Eye (tissue), 1 donor: ENCODE results near the gene LAMTOR5.

ENCODE experiments used
- DNase-seq: peaks from one replicate; pipeline ENCODE4 v3.0.0-alpha.2; 2015

The LAMTOR5 gene

DNA sequence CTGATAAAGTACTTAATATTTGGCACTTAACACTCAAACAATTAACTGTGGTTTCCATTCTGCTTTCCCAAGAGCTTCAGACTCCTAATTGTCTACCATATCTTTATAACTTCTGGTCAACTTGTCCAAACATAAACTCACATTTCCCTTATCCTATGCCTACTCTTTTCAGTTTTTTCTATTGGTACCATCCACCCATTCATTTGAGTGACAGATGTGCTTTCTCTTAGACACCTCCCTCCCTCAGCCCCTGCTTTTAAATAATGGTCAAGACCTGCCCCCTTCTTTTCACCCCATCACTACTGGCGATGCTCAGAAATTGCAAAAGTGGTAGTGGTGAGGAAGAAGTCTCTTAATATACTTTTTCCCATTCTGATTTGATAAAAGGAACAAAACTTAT lies 22.1 kb downstream of the LAMTOR5 start:
- DNase-seq: no peak

DNA sequence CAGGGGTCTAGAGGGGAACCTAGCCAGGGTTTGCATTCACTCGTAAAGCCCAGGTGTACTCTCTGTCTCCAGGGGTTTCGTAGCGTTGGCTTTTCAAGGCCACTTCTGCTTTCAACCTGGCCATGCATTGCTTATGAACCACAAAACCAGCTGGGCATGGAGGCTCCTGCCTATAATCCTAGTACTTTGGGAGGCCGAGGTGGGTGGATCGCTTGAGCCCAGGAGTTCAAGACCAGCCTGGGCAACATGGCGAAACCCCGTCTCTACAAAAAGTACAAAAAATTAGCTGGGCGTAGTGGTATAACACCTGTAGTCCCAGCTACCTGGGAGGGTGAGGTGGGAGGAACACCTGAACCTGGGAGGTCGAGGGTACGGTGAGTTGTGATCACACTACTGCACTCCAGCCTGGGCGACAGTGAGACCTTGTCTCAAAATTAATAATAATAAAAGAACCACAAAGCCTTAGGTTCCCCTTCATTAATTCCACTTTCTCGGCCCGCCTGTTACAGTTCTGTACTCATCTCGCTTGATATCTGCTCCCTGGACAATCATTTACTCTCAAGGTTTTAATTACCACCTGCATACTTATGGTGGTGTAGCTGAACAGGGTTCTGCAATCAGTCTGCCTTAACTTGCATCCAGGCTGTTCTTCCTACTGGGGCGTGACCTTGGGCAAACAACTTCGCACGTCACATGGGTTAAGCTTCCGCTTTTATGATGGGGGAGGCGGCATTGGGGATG lies 22.7 kb downstream of the LAMTOR5 start:
- no peak for DNase-seq

DNA sequence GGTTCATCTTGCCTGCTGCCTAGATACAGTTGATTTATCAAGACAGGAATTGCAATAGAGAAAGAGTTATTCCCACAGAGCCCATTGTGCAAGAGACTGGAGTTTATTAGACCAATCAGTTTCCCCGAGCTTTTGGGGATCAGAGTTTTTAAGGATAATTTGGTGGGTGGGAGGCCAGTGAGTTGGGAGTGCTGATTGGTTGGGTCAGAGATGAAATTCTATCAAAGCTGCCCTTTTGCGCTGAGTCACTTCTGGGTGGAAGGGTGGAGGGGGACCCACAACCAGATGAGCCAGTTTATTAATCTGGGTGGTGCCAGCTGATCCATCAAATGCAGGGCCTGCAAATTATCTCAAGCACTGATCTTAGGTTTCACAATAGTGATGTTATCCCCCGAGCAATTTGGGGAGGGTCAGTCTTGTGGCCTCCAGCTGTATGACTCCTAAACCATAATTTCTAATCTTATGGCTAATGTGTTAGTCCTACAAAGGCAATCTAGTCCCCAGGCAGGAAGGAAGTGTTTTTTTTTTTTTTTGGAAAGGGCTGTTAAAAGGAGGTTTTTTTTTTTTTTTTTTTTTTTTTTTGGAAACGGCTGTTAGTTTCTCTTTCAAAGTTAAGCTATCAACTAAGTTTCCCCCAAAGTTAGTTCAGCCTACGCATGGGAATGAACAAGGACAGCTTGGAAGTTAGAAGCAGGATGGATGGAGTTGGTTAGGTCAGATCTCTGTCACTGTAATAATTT lies 24.1 kb downstream of the LAMTOR5 start:
- DNase-seq: no peak

DNA sequence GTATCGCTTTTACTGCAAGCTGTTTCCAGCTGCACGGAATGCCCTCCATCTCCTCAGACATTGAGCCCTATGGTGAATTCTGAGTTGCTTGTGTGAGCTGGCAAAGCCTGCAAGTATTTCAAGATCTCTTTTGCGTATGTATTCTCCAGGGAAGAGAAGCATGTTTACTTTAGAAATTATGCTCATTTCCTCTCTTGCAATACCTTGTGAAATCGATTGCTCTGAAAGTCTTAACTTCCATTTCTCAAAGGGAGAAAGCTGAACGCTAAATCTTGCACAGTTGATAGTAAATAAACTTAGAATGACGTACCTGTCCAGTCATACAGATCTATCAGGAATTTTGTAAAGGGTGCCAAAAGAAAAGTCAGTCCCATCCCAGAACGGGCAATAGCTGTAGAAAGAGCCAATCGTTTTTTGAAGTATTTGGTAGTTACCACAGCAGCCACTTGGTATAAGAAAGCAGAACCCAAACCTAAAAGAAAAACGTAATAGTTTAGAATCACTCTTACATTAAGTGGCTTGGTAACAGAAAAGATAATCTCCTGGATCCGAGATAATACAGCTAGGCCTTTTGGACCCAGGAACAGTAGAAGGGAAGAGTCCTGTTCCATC lies 26.7 kb downstream of the LAMTOR5 start:
- no peak for DNase-seq

DNA sequence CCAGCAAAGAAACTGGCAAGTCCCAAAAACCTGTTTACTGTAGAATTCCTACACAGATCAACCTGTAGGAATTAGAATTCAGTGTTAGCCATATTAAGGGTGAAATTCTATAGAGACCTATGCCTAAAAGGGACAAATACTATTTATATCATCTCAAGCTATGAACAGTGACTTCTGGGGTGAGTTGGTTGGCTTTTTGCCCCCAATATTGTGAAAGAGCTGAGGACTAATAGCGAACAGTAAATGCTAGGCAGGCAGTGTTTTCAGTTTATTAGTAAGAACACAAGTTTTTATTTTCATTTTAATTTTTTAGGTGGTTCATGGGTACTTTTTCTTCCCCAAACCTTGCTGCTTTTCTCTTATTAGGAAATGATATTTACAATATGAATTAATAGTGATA lies 32.0 kb downstream of the LAMTOR5 start:
- DNase-seq: no peak

DNA sequence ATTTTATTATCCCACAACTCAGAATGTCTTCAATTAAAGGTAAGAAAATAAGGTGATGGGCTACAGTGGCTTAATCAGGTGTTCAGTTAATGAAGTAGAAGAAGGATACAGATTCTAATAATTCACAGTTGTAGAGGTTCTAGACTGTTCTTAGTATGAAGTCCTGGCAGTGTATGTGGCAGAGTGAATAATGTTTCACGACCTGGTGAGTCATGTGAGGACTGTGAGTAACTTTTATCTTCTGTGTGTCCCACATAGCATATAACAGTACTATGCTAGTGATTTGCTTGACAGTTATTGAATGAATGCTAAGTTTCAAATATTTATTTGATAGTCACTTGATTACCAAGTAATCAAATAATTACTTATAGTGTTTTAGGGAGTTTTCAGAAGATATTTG lies 36.7 kb downstream of the LAMTOR5 start:
- no peak for DNase-seq

DNA sequence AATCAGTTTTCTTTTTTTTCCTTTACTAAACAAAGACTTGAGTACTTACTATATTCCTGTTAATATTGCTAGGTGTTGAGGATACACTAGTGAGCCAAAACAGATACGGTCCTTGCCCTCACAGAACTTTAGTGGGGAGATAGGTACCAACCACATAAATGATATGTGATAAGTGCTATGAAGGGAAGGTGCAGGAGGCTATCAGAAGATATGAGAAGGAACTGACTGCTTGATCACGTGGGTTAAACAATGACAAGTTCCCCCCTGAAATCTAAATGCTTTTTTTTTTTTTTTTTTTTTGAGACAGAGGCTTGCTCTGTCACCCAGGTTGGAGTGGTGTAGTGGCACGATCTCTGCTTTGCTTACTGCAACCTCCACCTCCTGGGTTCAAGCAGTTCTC lies 43.3 kb downstream of the LAMTOR5 start:
- no peak for DNase-seq

DNA sequence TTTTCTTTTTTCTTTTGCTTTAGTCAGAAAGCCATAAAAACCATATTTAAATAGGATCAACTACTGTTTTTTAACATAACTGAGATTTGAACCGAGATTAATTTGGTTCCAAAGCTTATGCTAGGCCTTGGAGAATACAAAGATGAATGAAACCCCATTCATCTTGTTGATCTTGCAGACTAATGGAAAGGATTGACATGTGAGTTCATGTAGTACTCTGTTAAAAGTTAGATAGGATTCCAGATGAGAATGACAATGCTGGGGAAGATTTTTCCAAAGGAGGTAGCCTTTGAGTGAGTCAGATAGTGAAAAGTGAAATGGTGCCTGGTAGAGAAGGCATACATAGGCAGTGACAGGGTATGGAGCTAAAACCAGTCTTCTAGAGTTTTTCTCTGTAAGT lies 45.6 kb downstream of the LAMTOR5 start:
- DNase-seq: no peak

DNA sequence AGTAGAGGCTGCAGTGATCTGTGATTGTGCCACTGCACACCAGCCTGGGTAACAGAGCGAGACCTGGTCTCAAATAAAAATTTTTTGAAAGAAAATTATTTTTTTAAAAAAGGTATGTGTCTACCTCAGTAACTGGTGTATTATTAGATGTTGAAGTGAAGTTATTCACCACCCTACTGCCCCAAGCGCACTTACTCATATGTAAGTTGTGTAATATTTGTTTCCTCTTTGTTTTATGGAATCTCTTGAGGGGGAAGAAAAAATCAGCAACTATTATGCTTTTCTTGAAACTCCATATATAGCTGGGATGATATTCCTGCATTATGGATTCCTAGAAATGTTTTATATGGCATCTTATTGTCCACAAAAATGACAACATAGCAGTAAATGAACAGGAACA lies 47.1 kb downstream of the LAMTOR5 start:
- no peak for DNase-seq

DNA sequence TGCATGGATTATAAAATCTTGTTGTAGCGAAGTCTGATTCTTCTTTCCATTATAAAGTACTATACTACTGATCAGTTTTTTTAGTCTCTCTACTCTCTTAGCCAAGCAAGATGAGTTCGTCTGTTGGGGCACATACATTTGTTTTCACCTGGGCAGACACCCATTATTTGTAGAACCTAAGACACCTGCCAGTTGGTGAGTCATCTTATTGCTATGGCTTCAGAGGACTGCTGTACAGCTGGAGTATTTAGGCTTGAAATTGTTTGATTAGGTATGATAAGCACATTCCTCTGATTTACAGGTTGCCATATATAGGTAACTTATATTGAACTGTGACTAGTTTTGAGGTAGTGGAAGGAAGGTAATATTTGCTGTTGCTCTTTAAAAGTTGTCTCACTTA lies 51.1 kb downstream of the LAMTOR5 start:
- DNase-seq: no peak

DNA sequence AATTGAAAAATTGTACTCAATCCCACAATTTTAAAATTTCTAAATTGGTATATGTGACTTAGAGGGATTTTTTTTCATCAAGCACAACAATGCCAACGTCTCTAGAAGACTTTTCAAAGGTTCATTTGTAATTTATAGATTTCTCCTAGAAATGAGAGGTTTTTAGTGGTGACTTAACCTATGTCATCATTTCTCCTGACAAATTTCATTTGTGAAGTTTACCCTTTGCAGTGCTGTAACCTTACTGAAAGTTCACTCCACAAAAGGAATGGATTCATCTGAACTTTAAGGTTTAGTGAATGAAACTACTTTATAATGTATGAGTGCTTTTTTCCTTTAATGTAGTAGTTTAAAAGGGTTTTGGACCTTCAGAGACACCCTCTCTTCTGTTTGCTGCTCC lies 52.2 kb downstream of the LAMTOR5 start:
- no peak for DNase-seq
